Stimulated activated CD4-positive, alpha-beta T cell treated with anti-CD3 and anti-CD28 coated beads, TNF-alpha, amount 100 ng/mL, for 48 hours (primary cell): Measurements from ENCODE around the gene HOXB9.

Experiments used
- DNase-seq, 3 donors: peaks; one replicate each; pipeline ENCODE4 v3.0.0-alpha.2; 2020; ENCODE audit warnings: low read depth in 3 of 3

HOXB9 gene

DNA sequence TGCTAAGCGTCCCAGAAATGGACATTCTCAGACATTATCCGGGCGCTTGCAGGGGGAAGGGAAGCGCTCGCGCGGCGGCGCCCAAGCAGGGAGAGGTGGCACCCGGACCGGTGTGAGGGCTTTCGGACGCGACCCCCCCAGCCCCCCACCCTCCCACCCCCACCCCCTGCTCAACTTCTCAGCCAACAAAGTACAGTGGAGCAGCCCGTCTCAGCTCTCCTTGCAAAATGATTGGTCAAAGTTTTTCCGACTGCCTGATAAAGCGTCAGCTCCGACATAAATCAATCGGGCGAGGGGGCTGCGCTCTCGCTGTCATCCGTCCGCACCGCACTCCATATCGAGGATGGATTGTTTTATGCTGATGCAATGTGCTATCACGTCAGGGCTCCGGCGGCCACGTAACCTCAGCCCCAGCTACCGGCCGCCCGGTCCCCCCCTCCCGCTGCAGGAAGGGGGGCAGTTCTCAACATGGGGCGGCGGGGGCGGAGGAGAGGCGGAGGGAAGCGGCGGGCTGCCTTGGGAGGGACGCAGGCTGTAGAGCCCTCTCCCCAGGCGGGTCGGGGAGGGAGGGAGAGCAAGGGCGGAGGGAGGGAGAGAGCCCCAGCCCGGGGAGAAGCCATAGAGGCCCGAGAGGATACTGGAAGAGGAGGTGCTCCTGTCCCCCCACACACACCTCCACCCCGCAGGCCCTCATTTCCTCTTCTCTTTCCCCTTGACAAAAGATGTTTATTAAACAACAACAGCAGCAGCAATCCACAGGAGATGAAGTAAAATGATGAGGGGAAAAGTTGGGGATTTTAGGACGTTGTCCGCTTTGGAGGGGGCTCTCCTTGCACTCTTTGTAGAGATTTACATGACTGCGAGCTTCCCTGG, at the start of gene HOXB9:
Gene HOXB9 (minus strand): TSS at position 114 of the 873 bp plus-strand sequence. CDS start 89 bp downstream, at position 25.
- no peak for DNase-seq

GRCh38 chr17:48672340-48672739, 46.2 kb upstream of the HOXB9 start:
- DNase-seq, result no peak

GRCh38 chr17:48671697-48672171, 45.6 kb upstream of the HOXB9 start:
- peak; percentile 41 to 50 (median 42) for DNase-seq

- no peak for DNase-seq
Measured at GRCh38 chr17:48663134-48663924, 37.2 kb upstream of the HOXB9 start.

GRCh38 chr17:48655913-48656312, 29.8 kb upstream of the HOXB9 start:
- DNase-seq, result no peak

GRCh38 chr17:48649741-48650140, 23.6 kb upstream of the HOXB9 start:
- no peak for DNase-seq

DNA sequence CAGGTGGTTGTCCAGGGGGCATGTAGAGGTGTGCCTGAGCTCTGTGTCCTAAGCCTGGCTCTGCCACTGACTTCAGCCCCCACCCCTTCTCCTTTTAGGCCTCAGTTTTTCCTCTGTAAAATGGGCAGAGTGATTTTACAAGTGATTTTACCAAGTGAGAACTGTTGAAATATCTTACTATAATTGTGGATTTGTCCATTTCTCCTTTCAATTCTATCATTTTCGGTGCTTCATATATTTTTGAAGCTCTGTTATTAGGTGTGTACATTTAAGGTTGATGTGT, 21.7 kb upstream of the HOXB9 start:
- no peak for DNase-seq

DNA sequence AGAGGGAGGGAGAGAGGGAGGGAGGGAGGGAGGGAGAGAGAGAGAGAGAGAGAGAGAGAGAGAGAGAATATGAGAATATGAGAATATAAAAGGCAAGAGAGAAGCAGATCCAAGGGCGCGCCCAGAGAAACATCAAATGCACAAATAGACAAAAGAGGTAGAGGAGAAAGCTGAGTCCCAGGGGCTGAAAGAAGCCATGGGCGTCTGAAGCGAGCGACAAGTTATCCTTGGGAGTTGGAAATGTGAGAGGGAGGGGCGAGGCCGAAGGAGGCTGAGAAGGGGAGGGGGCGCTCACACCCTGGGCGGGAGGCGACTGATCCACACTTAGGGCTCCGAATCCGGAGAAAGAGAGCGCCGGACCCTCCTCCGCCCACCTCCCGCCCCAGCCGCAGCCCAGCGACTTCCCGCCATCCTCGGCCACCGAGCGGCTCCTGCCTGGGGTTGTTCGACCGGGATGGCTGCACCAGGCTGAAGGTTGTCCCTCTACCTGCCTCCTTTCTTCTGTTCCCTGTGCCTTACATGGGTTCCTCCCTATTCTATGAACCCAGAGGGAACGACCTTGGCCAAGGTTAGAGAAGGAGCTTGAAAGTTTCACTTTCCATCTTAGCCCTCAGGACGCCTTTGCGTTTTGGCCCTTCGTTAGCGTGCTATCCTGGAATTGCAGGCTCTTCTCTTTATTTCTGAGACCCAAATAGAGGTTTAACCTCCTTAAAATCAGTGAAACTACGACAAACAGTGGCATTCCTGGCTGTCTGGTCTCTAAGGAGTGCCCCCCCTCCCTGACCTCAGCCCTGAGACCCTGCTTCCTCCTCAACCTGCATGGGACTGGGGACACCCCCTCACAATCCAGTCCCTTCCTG, 21.2 kb upstream of the HOXB9 start:
- DNase-seq, result no peak

- DNase-seq, result no peak
Measured at GRCh38 chr17:48646183-48647102, 20.3 kb upstream of the HOXB9 start.

- no peak for DNase-seq
Measured at GRCh38 chr17:48645639-48646182, 19.6 kb upstream of the HOXB9 start.

DNA sequence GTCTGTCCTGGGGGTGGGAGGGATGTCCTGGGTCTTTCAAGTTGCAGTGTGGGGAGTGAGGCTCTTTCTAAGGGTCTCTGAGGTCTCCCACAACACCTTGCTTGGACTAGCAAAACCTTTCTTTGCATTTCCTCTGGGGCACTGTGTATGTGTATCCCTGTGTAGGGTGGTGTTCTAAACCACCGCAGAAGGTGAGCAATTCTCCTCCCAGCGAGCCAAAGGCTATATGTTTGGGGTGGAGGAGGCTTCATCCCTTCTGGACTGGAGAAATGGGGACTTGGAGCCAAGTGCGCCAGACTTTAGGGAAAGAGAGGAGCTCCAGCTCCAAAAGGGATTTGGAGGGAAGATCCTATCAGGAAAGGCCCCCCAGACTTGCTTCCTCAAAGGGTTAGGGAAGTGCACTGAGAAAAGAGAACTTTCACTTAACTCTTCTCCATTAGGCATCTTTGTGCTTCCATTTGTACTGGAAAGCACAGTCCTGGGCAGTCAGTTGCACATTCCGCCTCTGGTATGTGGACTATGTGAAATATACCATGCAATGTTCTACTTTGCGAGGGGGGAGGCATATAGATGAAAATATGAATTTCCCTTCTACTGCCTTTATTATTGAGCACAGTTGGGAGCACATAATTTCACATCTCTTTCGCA, 18.9 kb upstream of the HOXB9 start:
- no peak for DNase-seq

GRCh38 chr17:48644159-48644558, 18.0 kb upstream of the HOXB9 start:
- DNase-seq, result no peak

DNA sequence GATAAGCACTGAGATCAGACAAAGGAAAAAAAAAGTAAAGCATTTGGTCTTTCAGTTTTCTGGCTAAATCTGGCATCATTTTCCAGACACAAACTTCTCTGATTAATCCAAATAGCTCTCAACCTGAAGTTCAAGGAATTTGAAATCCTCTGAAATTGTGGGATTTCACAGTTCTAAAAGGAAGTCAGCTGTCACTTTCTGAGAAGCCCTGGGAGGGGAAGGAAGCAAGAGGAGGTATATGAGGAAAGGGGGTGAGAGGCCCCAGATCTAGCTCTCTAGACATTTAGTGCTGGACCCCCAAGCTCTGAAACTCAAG, 17.5 kb upstream of the HOXB9 start:
- no peak for DNase-seq

DNA sequence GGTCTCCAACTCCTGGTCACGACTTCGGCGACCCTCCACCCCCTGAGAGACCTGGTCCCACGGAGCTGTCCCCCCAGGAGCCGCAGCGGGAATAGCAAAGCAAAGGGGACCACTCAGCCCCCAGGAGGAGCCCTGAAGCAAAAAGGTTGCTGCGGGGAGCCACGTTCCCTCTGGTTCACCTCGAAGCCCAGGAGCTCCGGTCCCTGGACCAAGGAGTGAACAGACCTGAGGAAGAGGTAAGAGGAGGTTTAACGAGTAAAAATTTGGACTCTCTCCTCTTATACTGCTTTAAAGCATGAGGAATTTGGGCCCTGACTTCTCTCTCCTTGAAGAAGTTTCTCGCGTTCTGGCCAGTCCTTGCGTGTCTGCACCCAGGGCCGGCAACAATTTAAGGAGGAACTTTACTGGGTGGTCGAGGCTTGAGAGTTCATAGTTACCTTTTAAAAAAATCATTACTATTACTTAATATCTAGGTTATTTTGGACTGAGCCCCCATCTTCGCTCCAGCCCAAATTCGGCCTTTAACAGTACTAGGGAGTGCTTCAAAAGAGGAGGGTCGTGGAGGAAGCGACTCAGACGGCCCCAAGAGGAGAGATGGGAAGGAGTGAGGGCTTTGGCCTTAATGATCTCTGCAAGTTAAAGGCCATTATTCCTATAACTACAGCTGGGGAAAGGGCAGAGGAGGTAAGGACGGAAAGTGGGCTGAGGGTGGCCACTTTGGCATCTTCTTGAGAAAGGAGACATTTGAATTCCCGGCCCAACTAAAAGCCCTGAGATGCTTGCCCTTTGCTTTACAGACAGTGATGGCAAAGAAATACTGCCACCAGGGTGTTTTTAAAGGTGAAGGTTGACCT, 16.9 kb upstream of the HOXB9 start:
- no peak for DNase-seq

- no peak for DNase-seq
Measured at GRCh38 chr17:48642059-48642842, 16.1 kb upstream of the HOXB9 start.

GRCh38 chr17:48641541-48642058, 15.4 kb upstream of the HOXB9 start:
- DNase-seq, result no peak

DNA sequence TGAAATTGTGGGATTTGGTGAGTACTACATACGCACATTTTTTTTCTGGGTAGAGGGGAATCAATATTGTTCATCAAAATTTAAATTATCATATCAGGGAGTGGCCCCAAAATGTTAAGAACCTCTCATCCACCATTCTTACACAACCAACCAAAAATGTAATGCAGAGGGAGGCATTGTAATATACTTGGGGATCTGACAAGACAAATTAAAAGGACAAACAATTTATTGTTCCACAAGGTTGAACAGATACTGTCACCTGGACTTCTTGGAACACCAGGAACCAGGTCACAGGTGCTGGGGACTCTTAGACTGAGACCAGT, 14.7 kb upstream of the HOXB9 start:
- DNase-seq, result no peak
